Astrocyte (in vitro differentiated cells and primary cell): ENCODE results near the gene UQCR11. TPM values are rescaled to one million over a fixed set of nuclear protein-coding genes. Genes with fewer than 3 reads are reported as not detected.

Source experiments
- DNase-seq: peaks from one replicate; pipeline ENCODE4 v3.0.0-alpha.2; 2010; ENCODE audit warnings: low read depth
- FAIRE-seq: peaks from 2 replicates; lab custom pipeline; 2011; peaks lifted over from hg19 to GRCh38; lab: Jason Lieb, UNC
- H2AFZ ChIP-seq: 2 replicates; pipeline ENCODE4 v1.6.0; 2012; ENCODE audit warnings: low read depth, low read length, inconsistent platforms
- H3K27ac ChIP-seq: 2 replicates; pipeline ENCODE4 v1.5.1; 2011; ENCODE audit warnings: low read depth, low read length, inconsistent platforms
- H3K27me3 ChIP-seq: 2 replicates; pipeline ENCODE4 v1.6.0; 2011; ENCODE audit warnings: low read length, inconsistent platforms; ENCODE audit not compliant: insufficient read depth
- H3K36me3 ChIP-seq: 2 replicates; pipeline ENCODE4 v1.5.1; 2011; ENCODE audit warnings: low read length, inconsistent platforms; ENCODE audit not compliant: insufficient read depth
- H3K4me1 ChIP-seq: 2 replicates; pipeline ENCODE4 v1.5.1; 2011; ENCODE audit warnings: low read length, inconsistent platforms; ENCODE audit not compliant: insufficient read depth
- H3K4me2 ChIP-seq: 2 replicates; pipeline ENCODE4 v1.6.0; 2012; ENCODE audit warnings: low read length, inconsistent platforms
- H3K4me3 ChIP-seq: 2 replicates; pipeline ENCODE4 v1.5.1; 2011; ENCODE audit warnings: low read depth, mild to moderate bottlenecking, low read length, inconsistent platforms; ENCODE audit not compliant: insufficient read depth
- H3K79me2 ChIP-seq: 2 replicates; pipeline ENCODE4 v1.6.0; 2012; ENCODE audit warnings: mild to moderate bottlenecking, low read length, inconsistent platforms; ENCODE audit not compliant: insufficient read depth
- H3K9ac ChIP-seq: 2 replicates; pipeline ENCODE4 v1.6.0; 2012; ENCODE audit warnings: mild to moderate bottlenecking, low read length, inconsistent platforms
- H3K9me3 ChIP-seq: 2 replicates; pipeline ENCODE4 v1.5.1; 2012; ENCODE audit warnings: low read depth, mild to moderate bottlenecking, low read length, inconsistent platforms; ENCODE audit not compliant: insufficient read depth
- H4K20me1 ChIP-seq: 2 replicates; pipeline ENCODE4 v1.6.0; 2012; ENCODE audit warnings: low read length, inconsistent platforms; ENCODE audit not compliant: insufficient read depth
- H3K27ac Mint-ChIP-seq: one replicate; pipeline ENCODE4 v1.8.0; 2021; ENCODE audit warnings: mild to moderate bottlenecking, mixed read lengths; ENCODE audit not compliant: unreplicated experiment
- H3K27me3 Mint-ChIP-seq: one replicate; pipeline ENCODE4 v1.8.0; 2021; ENCODE audit warnings: low read depth, mixed read lengths; ENCODE audit not compliant: unreplicated experiment
- H3K36me3 Mint-ChIP-seq: one replicate; pipeline ENCODE4 v1.8.0; 2021; ENCODE audit warnings: low read depth, mixed read lengths; ENCODE audit not compliant: unreplicated experiment
- H3K4me1 Mint-ChIP-seq: one replicate; pipeline ENCODE4 v1.8.0; 2021; ENCODE audit warnings: low read depth, mixed read lengths; ENCODE audit not compliant: unreplicated experiment
- H3K4me3 Mint-ChIP-seq: one replicate; pipeline ENCODE4 v1.8.0; 2021; ENCODE audit warnings: mild to moderate bottlenecking, moderate library complexity, mixed read lengths; ENCODE audit not compliant: unreplicated experiment
- H3K9me3 Mint-ChIP-seq: one replicate; pipeline ENCODE4 v1.8.0; 2021; ENCODE audit warnings: mild to moderate bottlenecking, mixed read lengths; ENCODE audit not compliant: unreplicated experiment
- EZH2 ChIP-seq: IDR thresholded peaks from 2 replicates; pipeline ENCODE4 v1.6.1; 2012; ENCODE audit warnings: mild to moderate bottlenecking, low read length, inconsistent platforms; ENCODE audit not compliant: insufficient read depth
- total RNA-seq: library from RNA; stranded (reverse); gene quantifications from 2 replicates; pipeline ENCODE4 v1.2.1, GENCODE V29; 2021
- TF ChIP-seq, protein P1 (sequence below): IDR thresholded peaks from 2 replicates; pipeline ENCODE4 v1.5.1; 2011; ENCODE audit warnings: low read depth, mild to moderate bottlenecking, inconsistent platforms, low read length, moderate library complexity; ENCODE audit not compliant: insufficient read depth

UQCR11 gene
- total RNA-seq, 1 donor from 2014 or later: 255 TPM

DNA sequence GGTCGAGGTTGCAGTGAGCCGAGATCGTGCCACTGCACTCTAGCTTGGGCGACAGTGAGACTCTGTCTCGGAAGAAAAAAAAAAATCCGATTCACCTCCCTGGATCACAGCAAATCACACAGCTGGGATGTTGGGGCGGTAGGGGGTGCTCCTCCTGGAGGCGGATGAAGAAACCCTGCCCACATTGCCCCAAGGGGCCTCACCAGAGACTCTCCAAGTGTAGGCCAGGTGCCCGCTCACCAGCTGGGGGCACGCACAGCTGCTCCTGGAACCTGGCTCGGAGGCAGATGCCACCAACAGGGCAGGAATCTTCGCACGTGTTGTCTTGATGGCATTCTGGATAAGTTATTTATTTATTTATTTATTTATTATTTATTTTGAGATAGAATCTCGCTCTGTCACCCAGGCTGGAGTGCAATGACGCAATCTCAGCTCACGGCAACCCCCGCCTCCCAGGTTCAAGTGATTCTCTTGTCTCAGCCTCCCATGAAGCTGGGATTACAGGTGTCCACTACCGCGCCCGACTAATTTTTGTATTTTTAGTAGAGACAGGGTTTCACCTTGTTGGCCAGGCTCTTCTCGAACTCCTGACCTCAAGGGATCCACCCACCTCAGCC lies 3.1 kb downstream of the UQCR11 start:
- Histone ChIP-seq H3K27me3 (no peaks in the 10 kb centered on the region), H3K27ac (no peak overlapping the region), H2AFZ (no peak overlapping the region), H3K4me1 (peaks cover 13% of the 10 kb centered on the region), H3K9ac (no peak overlapping the region), H4K20me1 (peaks cover 57% of the 10 kb centered on the region), H3K79me2 (peaks cover 66% of the 10 kb centered on the region), H3K4me3 (no peak overlapping the region), H3K36me3 (peaks cover 9% of the 10 kb centered on the region), H3K9me3 (no peaks in the 10 kb centered on the region), H3K4me2 (no peak overlapping the region)
- H3K4me1 Mint-ChIP-seq: peaks cover 3% of the 10 kb centered on the region
- no peak overlapping the region for H3K4me3 Mint-ChIP-seq
- TF ChIP-seq, protein P1, sequence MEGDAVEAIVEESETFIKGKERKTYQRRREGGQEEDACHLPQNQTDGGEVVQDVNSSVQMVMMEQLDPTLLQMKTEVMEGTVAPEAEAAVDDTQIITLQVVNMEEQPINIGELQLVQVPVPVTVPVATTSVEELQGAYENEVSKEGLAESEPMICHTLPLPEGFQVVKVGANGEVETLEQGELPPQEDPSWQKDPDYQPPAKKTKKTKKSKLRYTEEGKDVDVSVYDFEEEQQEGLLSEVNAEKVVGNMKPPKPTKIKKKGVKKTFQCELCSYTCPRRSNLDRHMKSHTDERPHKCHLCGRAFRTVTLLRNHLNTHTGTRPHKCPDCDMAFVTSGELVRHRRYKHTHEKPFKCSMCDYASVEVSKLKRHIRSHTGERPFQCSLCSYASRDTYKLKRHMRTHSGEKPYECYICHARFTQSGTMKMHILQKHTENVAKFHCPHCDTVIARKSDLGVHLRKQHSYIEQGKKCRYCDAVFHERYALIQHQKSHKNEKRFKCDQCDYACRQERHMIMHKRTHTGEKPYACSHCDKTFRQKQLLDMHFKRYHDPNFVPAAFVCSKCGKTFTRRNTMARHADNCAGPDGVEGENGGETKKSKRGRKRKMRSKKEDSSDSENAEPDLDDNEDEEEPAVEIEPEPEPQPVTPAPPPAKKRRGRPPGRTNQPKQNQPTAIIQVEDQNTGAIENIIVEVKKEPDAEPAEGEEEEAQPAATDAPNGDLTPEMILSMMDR: no peak
- TF ChIP-seq EZH2: no peak
- FAIRE-seq: no peak
- H3K9me3 Mint-ChIP-seq: no peaks in the 10 kb centered on the region
- peaks cover 8% of the 10 kb centered on the region for H3K36me3 Mint-ChIP-seq
- no peaks in the 10 kb centered on the region for H3K27me3 Mint-ChIP-seq
- no peak overlapping the region for H3K27ac Mint-ChIP-seq
- DNase-seq: no peak

DNA sequence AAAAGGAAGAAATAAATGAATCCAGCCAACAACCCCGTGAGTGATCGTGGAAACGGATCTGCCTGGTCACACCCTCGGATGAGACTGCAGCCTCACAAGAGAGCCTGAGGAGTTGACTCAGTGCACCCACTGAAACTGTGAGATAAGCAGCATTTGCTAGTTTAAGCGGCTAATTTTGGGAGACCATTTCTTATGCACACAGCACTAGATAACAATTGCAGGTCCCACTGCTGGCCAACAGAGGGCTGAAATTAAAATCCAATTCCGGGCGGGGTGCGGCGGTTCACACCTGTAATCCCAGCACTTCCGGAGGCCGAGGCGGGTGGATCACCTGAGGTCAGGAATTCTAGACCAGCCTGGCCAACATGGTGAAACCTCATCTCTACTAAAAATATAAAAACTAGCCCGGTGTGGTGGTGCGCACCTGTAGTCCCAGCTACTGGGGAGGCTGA lies 3.6 kb downstream of the UQCR11 start:
- Histone ChIP-seq H2AFZ (no peak overlapping the region), H3K27ac (no peak overlapping the region), H3K4me2 (no peak overlapping the region), H3K36me3 (peaks cover 10% of the 10 kb centered on the region), H3K4me3 (no peak overlapping the region), H3K79me2 (peaks cover 66% of the 10 kb centered on the region), H3K4me1 (peaks cover 13% of the 10 kb centered on the region), H4K20me1 (peaks cover 57% of the 10 kb centered on the region), H3K27me3 (no peaks in the 10 kb centered on the region), H3K9me3 (no peaks in the 10 kb centered on the region), H3K9ac (no peak overlapping the region)
- no peak for DNase-seq
- no peak overlapping the region for H3K27ac Mint-ChIP-seq
- no peak for FAIRE-seq
- H3K36me3 Mint-ChIP-seq: peaks cover 8% of the 10 kb centered on the region
- H3K27me3 Mint-ChIP-seq: no peaks in the 10 kb centered on the region
- no peaks in the 10 kb centered on the region for H3K9me3 Mint-ChIP-seq
- no peak overlapping the region for H3K4me3 Mint-ChIP-seq
- H3K4me1 Mint-ChIP-seq: peaks cover 3% of the 10 kb centered on the region
- TF ChIP-seq, protein P1: no peak
- no peak for TF ChIP-seq EZH2

DNA sequence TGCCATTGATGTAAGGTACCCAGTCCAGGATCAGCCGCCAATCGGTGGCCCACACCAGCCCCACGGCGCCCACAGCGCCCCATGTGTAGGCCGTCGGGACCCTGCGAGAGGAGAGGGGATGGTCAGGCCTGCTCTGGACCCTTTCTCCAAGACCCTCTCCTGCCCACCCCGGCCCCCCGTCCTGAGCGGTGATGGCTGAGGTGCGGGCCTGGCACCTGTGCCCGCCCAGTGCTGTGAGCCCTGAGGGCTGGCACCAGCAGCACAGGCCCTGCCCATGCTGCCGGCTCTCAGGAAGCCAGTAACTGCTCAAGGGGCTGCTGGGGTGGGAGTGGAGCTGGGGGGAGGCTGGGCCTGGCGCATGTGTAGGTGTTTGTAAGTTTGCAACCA lies 5.8 kb downstream of the UQCR11 start:
- DNase-seq: no peak
- Histone ChIP-seq H3K79me2 (peaks cover 58% of the 10 kb centered on the region), H3K9me3 (no peaks in the 10 kb centered on the region), H3K27me3 (no peaks in the 10 kb centered on the region), H2AFZ (no peak overlapping the region), H3K27ac (no peak overlapping the region), H3K4me2 (no peak overlapping the region), H3K4me3 (no peak overlapping the region), H3K36me3 (peaks cover 10% of the 10 kb centered on the region), H3K4me1 (peaks cover 8% of the 10 kb centered on the region), H4K20me1 (peaks cover 57% of the 10 kb centered on the region), H3K9ac (no peak overlapping the region)
- no peak for TF ChIP-seq EZH2
- TF ChIP-seq, protein P1: no peak
- no peaks in the 10 kb centered on the region for H3K9me3 Mint-ChIP-seq
- peaks cover 3% of the 10 kb centered on the region for H3K4me1 Mint-ChIP-seq
- peaks cover 8% of the 10 kb centered on the region for H3K36me3 Mint-ChIP-seq
- no peaks in the 10 kb centered on the region for H3K27me3 Mint-ChIP-seq
- no peak overlapping the region for H3K4me3 Mint-ChIP-seq
- no peak overlapping the region for H3K27ac Mint-ChIP-seq
- no peak for FAIRE-seq
